HG02678 (cell line): ENCODE measurements around the gene PRKAG1.
A peak's percentile ranks its signal among the peaks of the same experiment; 100 is the strongest.

Experiments used
- ATAC-seq: cut with Tn5 transposase; IDR thresholded peaks from one replicate; pipeline ENCODE4 v1.9.1; 2021; ENCODE audit warnings: mild to moderate bottlenecking, moderate library complexity; ENCODE audit not compliant: unreplicated experiment

PRKAG1 gene

GRCh38 chr12:48969833-48970701, 48.5 kb downstream of the PRKAG1 start:
- no peak for ATAC-seq

- no peak for ATAC-seq
Observed at GRCh38 chr12:48969160-48969771, 49.3 kb downstream of the PRKAG1 start.

GRCh38 chr12:48968467-48968866, 50.1 kb downstream of the PRKAG1 start:
- no peak for ATAC-seq

GRCh38 chr12:48967991-48968390, 50.6 kb downstream of the PRKAG1 start:
- no peak for ATAC-seq

GRCh38 chr12:48966177-48966895, 52.2 kb downstream of the PRKAG1 start:
- no peak for ATAC-seq

- ATAC-seq = no peak
Observed at GRCh38 chr12:48965298-48965838, 53.2 kb downstream of the PRKAG1 start.

- no peak for ATAC-seq
Observed at GRCh38 chr12:48961801-48962200, 56.8 kb downstream of the PRKAG1 start.

- no peak for ATAC-seq
Observed at GRCh38 chr12:48961331-48961730, 57.2 kb downstream of the PRKAG1 start.

- ATAC-seq = no peak
Observed at GRCh38 chr12:48960834-48961233, 57.7 kb downstream of the PRKAG1 start.

- ATAC-seq = no peak
Observed at GRCh38 chr12:48958049-48958388, 60.6 kb downstream of the PRKAG1 start.

GRCh38 chr12:48957141-48958048, 61.2 kb downstream of the PRKAG1 start, which contains the start of gene ARF3:
ARF3 (minus strand) TSS chr12:48957487; CDS start chr12:48941095, 16,392 bp downstream.
- peak; percentile 92 for ATAC-seq

- ATAC-seq = peak; percentile 9
Observed at GRCh38 chr12:48956279-48957140, 62.1 kb downstream of the PRKAG1 start.

GRCh38 chr12:48954841-48955501, 63.6 kb downstream of the PRKAG1 start:
- ATAC-seq = no peak

- ATAC-seq = no peak
Observed at GRCh38 chr12:48954061-48954460, 64.5 kb downstream of the PRKAG1 start.

GRCh38 chr12:48952691-48953090, 65.9 kb downstream of the PRKAG1 start:
- ATAC-seq = no peak
